Stimulated activated CD4-positive, alpha-beta T cell treated with anti-CD3 and anti-CD28 coated beads, Interleukin-12 subunit alpha, Interleukin-12 subunit beta, amount 100 ng/mL, for 24 hours (primary cell): ENCODE data around the gene ACACA.

Source experiments
- DNase-seq, 2 experiments: peaks; one replicate each; pipeline ENCODE4 v3.0.0-alpha.2; 2020; ENCODE audit warnings: low read depth in 2 of 2

The ACACA gene

GRCh38 chr17:37134050-37134449 lies 272.6 kb downstream of the ACACA start:
- DNase-seq = no peak

GRCh38 chr17:37133136-37133535 lies 273.5 kb downstream of the ACACA start:
- DNase-seq = no peak

GRCh38 chr17:37131669-37132611 lies 274.7 kb downstream of the ACACA start:
- DNase-seq = no peak

- no peak for DNase-seq
Observed at GRCh38 chr17:37130984-37131446, 275.6 kb downstream of the ACACA start.

GRCh38 chr17:37124821-37125173 lies 281.8 kb downstream of the ACACA start:
- DNase-seq = no peak

GRCh38 chr17:37123941-37124820 lies 282.5 kb downstream of the ACACA start:
- no peak for DNase-seq

- DNase-seq = no peak
Observed at GRCh38 chr17:37123386-37123785, 283.2 kb downstream of the ACACA start.

GRCh38 chr17:37121616-37122015 lies 285.0 kb downstream of the ACACA start:
- DNase-seq = no peak

GRCh38 chr17:37118366-37119137 lies 288.1 kb downstream of the ACACA start:
- no peak for DNase-seq

- no peak for DNase-seq
Observed at GRCh38 chr17:37117373-37118142, 289.1 kb downstream of the ACACA start.

- DNase-seq = no peak
Observed at GRCh38 chr17:37116671-37117185, 289.9 kb downstream of the ACACA start.

GRCh38 chr17:37111329-37111728 lies 295.3 kb downstream of the ACACA start:
- DNase-seq = no peak

GRCh38 chr17:37110746-37111145 lies 295.9 kb downstream of the ACACA start:
- DNase-seq = no peak

GRCh38 chr17:37109731-37110710 lies 296.6 kb downstream of the ACACA start:
- no peak for DNase-seq

GRCh38 chr17:37109106-37109505 lies 297.5 kb downstream of the ACACA start:
- no peak for DNase-seq

- DNase-seq = no peak
Observed at GRCh38 chr17:37107406-37108083, 299.1 kb downstream of the ACACA start.

- DNase-seq = no peak
Observed at GRCh38 chr17:37106049-37106448, 300.6 kb downstream of the ACACA start.

- DNase-seq = no peak
Observed at GRCh38 chr17:37103231-37103630, 303.4 kb downstream of the ACACA start.

GRCh38 chr17:37101306-37101705 lies 305.3 kb downstream of the ACACA start:
- no peak for DNase-seq
